PC-3 (cell line): ENCODE results near the gene SSBP2. TPM values are rescaled to one million over a fixed set of nuclear protein-coding genes. Genes with fewer than 3 reads are reported as not detected.

Experiments used
- ATAC-seq: fragments of 200-7000 bp; cut with Tn5 transposase; 2 replicates; pipeline ENCODE4 v1.9.1; 2020; ENCODE audit warnings: mild to moderate bottlenecking, moderate library complexity
- BruUV-seq: library from RNA; stranded (reverse); fragments of 400-500 nt; replicated peaks from 2 replicates; lab custom pipeline; 2021; lab: Mats Ljungman, UMichigan
- CTCF ChIA-PET: fragments of 300-600 bp; sonication (Branson Sonifier 250); formaldehyde crosslinking; loops from one replicate; lab custom pipeline; 2022; ENCODE audit warnings: antibody characterized with exemption; lab: Charles Lee
- POLR2A ChIA-PET: fragments of 300-600 bp; sonication (Branson Sonifier 250); formaldehyde crosslinking; loops from one replicate; lab custom pipeline; 2022; ENCODE audit warnings: antibody characterized with exemption; ENCODE audit not compliant: unreplicated experiment; lab: Charles Lee
- DNase-seq: peaks from one replicate; pipeline ENCODE4 v3.0.0-alpha.2; 2015
- H2AFZ ChIP-seq: fragments of 300-600 bp; sonication (generic); 2 replicates; pipeline ENCODE4 v1.6.0; 2016; ENCODE audit warnings: antibody characterized with exemption, low read length
- H3F3A ChIP-seq: fragments of 300-600 bp; sonication (generic); one replicate; pipeline ENCODE4 v1.6.0; 2017; ENCODE audit warnings: antibody characterized with exemption, low read length, control low read depth, mild to moderate bottlenecking; ENCODE audit not compliant: unreplicated experiment
- H3K27ac ChIP-seq: fragments of 300-600 bp; sonication (generic); 2 replicates; pipeline ENCODE4 v1.5.1; 2016; ENCODE audit warnings: mild to moderate bottlenecking, low read length
- H3K27me3 ChIP-seq: fragments of 300-600 bp; sonication (generic); 2 replicates; pipeline ENCODE4 v1.6.1; 2016; ENCODE audit warnings: low read length, mixed read lengths
- H3K36me3 ChIP-seq: fragments of 300-600 bp; sonication (generic); 2 replicates; pipeline ENCODE4 v1.6.1; 2016; ENCODE audit warnings: low read depth, mixed run types, low read length, mixed read lengths
- H3K4me1 ChIP-seq: fragments of 300-600 bp; sonication (generic); 2 replicates; pipeline ENCODE4 v1.5.1; 2016; ENCODE audit warnings: low read length; ENCODE audit not compliant: insufficient read depth
- H3K4me2 ChIP-seq: fragments of 300-600 bp; sonication (generic); 2 replicates; pipeline ENCODE4 v1.6.0; 2016; ENCODE audit warnings: low read length
- H3K4me3 ChIP-seq: fragments of 300-600 bp; sonication (generic); 2 replicates; pipeline ENCODE4 v1.5.1; 2016; ENCODE audit warnings: mild to moderate bottlenecking, low read length, mixed read lengths
- H3K79me2 ChIP-seq: fragments of 300-600 bp; sonication (generic); 2 replicates; pipeline ENCODE4 v1.6.1; 2017; ENCODE audit warnings: low read length, mixed read lengths
- H3K9ac ChIP-seq: fragments of 300-600 bp; sonication (generic); 2 replicates; pipeline ENCODE4 v1.6.0; 2016; ENCODE audit warnings: mild to moderate bottlenecking, low read length
- H3K9me2 ChIP-seq: fragments of 300-600 bp; sonication (generic); replicated peaks from 2 replicates; pipeline ENCODE4 v1.6.1; 2016; ENCODE audit warnings: mixed run types, low read length, mixed read lengths
- H3K9me3 ChIP-seq: fragments of 300-600 bp; sonication (generic); 2 replicates; pipeline ENCODE4 v1.6.1; 2016; ENCODE audit warnings: low read length, mixed read lengths
- H4K20me1 ChIP-seq: fragments of 300-600 bp; sonication (generic); 2 replicates; pipeline ENCODE4 v1.6.1; 2016; ENCODE audit warnings: low read length, mixed read lengths
- CTCF ChIP-seq: fragments of 300-600 bp; sonication (generic); conservative IDR thresholded peaks from 2 replicates; pipeline ENCODE4 v1.5.1; 2017; ENCODE audit warnings: antibody characterized with exemption, low read depth, mild to moderate bottlenecking, low read length
- EZH2 ChIP-seq: fragments of 300-600 bp; sonication (generic); IDR thresholded peaks from one replicate; pipeline ENCODE4 v1.6.1; 2017; ENCODE audit warnings: antibody characterized with exemption, mild to moderate bottlenecking, low read length; ENCODE audit not compliant: unreplicated experiment
- EZH2phosphoT487 ChIP-seq: fragments of 300-600 bp; sonication (generic); IDR thresholded peaks from 2 replicates; pipeline ENCODE4 v1.6.1; 2018; ENCODE audit warnings: mild to moderate bottlenecking, antibody characterized with exemption, low read length, borderline replicate concordance
- intact Hi-C: fragments of 100-400 bp; cut with micrococcal nuclease; formaldehyde crosslinking; loops from 2 replicates; pipeline ENCODE4 v1.9.0; 2023
- total RNA-seq: library from RNA; depleted of rRNA; stranded (reverse); fragments of >200 nt; gene quantifications from 2 replicates; pipeline ENCODE4 v1.2.3, GENCODE V29; 2014

The SSBP2 gene
- total RNA-seq, 1 experiment from 2014 or later, result 5.8 TPM

GRCh38 chr5:81782811-81783210 is 31.9 kb upstream of the SSBP2 start:
- POLR2A ChIA-PET, result no interaction called here
- BruUV-seq, result no TSS peak
- TF ChIP-seq EZH2phosphoT487 (no peak), CTCF (no peak), EZH2 (no peak)

GRCh38 chr5:81779916-81780266 is 29.0 kb upstream of the SSBP2 start:
- no peak overlapping the region for H3K4me3 ChIP-seq
- no peaks in the 10 kb centered on the region for H3K36me3 ChIP-seq
- H3K9me2 ChIP-seq, result no peaks in the 10 kb centered on the region
- CTCF ChIA-PET, result no interaction called here
- no peak for DNase-seq
- POLR2A ChIA-PET, result interaction anchor here (0.5 to 0.6 kb wide), 2 partner anchors 17 to 626 kb away, joined by 3 read pairs; no protein-coding TSS in a partner anchor
- H3K79me2 ChIP-seq, result no peaks in the 10 kb centered on the region
- no peak overlapping the region for H3K4me2 ChIP-seq
- no peak for ATAC-seq
- peak overlapping the region; percentile 75; the same call in 1 of the 2 replicates for H2AFZ ChIP-seq
- BruUV-seq, result no TSS peak
- no peaks in the 10 kb centered on the region for H3K27me3 ChIP-seq
- no peak overlapping the region for H3K27ac ChIP-seq
- no peaks in the 10 kb centered on the region for H4K20me1 ChIP-seq
- TF ChIP-seq EZH2phosphoT487, result no peak
- no peak for TF ChIP-seq CTCF
- no peak for TF ChIP-seq EZH2
- H3K4me1 ChIP-seq, result no peaks in the 10 kb centered on the region
- H3K9ac ChIP-seq, result no peak overlapping the region
- H3K9me3 ChIP-seq, result no peaks in the 10 kb centered on the region
- no peaks in the 10 kb centered on the region for H3F3A ChIP-seq
- intact Hi-C loops, result no loop called here

More at GRCh38 chr5:81782811-81783210, 31.9 kb upstream of the SSBP2 start:
- H3F3A ChIP-seq, result no peaks in the 10 kb centered on the region
- intact Hi-C loops, result no loop called here
- no peaks in the 10 kb centered on the region for H3K9me3 ChIP-seq
- no peak overlapping the region for H2AFZ ChIP-seq
- H4K20me1 ChIP-seq, result no peaks in the 10 kb centered on the region
- no peaks in the 10 kb centered on the region for H3K27me3 ChIP-seq
- H3K4me2 ChIP-seq, result no peak overlapping the region
- CTCF ChIA-PET, result no interaction called here
- no peak overlapping the region for H3K9ac ChIP-seq
- no peak for ATAC-seq
- no peak overlapping the region for H3K4me3 ChIP-seq
- no peak overlapping the region for H3K27ac ChIP-seq
- no peaks in the 10 kb centered on the region for H3K9me2 ChIP-seq
- H3K4me1 ChIP-seq, result no peaks in the 10 kb centered on the region
- DNase-seq, result no peak
- H3K79me2 ChIP-seq, result no peaks in the 10 kb centered on the region
- no peaks in the 10 kb centered on the region for H3K36me3 ChIP-seq

GRCh38 chr5:81779125-81779915 is 28.4 kb upstream of the SSBP2 start:
- BruUV-seq, result no TSS peak
- intact Hi-C loops, result no loop called here
- Histone ChIP-seq H3K9ac (no peak overlapping the region), H3K4me3 (peak overlapping the region; percentile 31; the same call in 1 of the 2 replicates), H3K4me1 (no peaks in the 10 kb centered on the region), H4K20me1 (no peaks in the 10 kb centered on the region), H3K27ac (no peak overlapping the region), H3K9me2 (no peaks in the 10 kb centered on the region), H3F3A (no peaks in the 10 kb centered on the region), H3K9me3 (no peaks in the 10 kb centered on the region), H2AFZ (peak overlapping the region; percentile 75), H3K36me3 (no peaks in the 10 kb centered on the region), H3K27me3 (no peaks in the 10 kb centered on the region), H3K79me2 (no peaks in the 10 kb centered on the region), H3K4me2 (peak overlapping the region; percentile 64)
- peak; percentile 15 for DNase-seq
- peak; percentile 88 for ATAC-seq
- ChIA-PET POLR2A (interaction anchor here (0.5 to 0.6 kb wide), 3 partner anchors 17 to 627 kb away, joined by 3 read pairs; no protein-coding TSS in a partner anchor), CTCF (interaction anchor here (0.6 kb wide), 1 partner anchor 255 kb away, joined by 3 read pairs; no protein-coding TSS in a partner anchor)
- TF ChIP-seq EZH2, result no peak
- no peak for TF ChIP-seq EZH2phosphoT487
- no peak for TF ChIP-seq CTCF
